CD4-positive, alpha-beta T cell (primary cell): ENCODE measurements around the gene HES4. TPM values are rescaled to one million over a fixed set of nuclear protein-coding genes. Genes with fewer than 3 reads are reported as not detected.
A peak's percentile ranks its signal among the peaks of the same experiment; 100 is the strongest.

Experiments
- ATAC-seq: fragments of 200-7000 bp; cut with Tn5 transposase; one replicate; pipeline ENCODE4 v1.10.0; 2022; ENCODE audit warnings: mild to moderate bottlenecking; ENCODE audit not compliant: poor library complexity
- CTCF ChIA-PET: fragments of 350-600 bp; sonication (Branson Sonifier 250); formaldehyde crosslinking; loops from one replicate; lab custom pipeline; 2021; ENCODE audit warnings: antibody characterized with exemption, inconsistent platforms; lab: Charles Lee
- POLR2A ChIA-PET: fragments of 350-600 bp; sonication (Branson Sonifier 250); formaldehyde crosslinking; loops from one replicate; lab custom pipeline; 2021; ENCODE audit warnings: antibody characterized with exemption, inconsistent platforms; lab: Charles Lee
- DNase-seq, 14 experiments: peaks; one replicate each; pipeline ENCODE4 v3.0.0-alpha.2; 2013 to 2020; ENCODE audit warnings: mixed read lengths in 2 of 14
- H3K27ac ChIP-seq, 2 donors: one replicate each; pipeline versions ENCODE4 v1.5.1 to v1.7.0; 2013; ENCODE audit warnings: low read length in 2 of 2, low read depth in 1 of 2, mild to moderate bottlenecking in 1 of 2
- H3K27me3 ChIP-seq, 2 experiments: 1 replicate in 1 of 2; 2 replicates in 1 of 2; pipeline versions ENCODE4 v1.6.1 to v1.7.0; 2013; ENCODE audit warnings: low read length in 2 of 2, control low read depth in 1 of 2, mild to moderate bottlenecking in 1 of 2, moderate library complexity in 1 of 2; ENCODE audit not compliant: insufficient read depth in 2 of 2, control insufficient read depth in 1 of 2
- H3K36me3 ChIP-seq: one replicate; pipeline ENCODE4 v1.6.1; 2013; ENCODE audit warnings: low read length, control low read depth; ENCODE audit not compliant: insufficient read depth
- H3K4me1 ChIP-seq: one replicate; pipeline ENCODE4 v1.6.1; 2013; ENCODE audit warnings: low read length, control low read depth; ENCODE audit not compliant: insufficient read depth
- H3K4me3 ChIP-seq: one replicate; pipeline ENCODE4 v1.5.1; 2013; ENCODE audit warnings: mild to moderate bottlenecking, low read length, moderate library complexity
- H3K9me3 ChIP-seq, 2 experiments: 1 replicate in 1 of 2; 2 replicates in 1 of 2; pipeline versions ENCODE4 v1.6.1 to v1.7.0; 2013; ENCODE audit warnings: low read length in 2 of 2, mild to moderate bottlenecking in 2 of 2, control low read depth in 1 of 2, moderate library complexity in 1 of 2; ENCODE audit not compliant: control insufficient read depth in 1 of 2, insufficient read depth in 1 of 2
- H3K27ac Mint-ChIP-seq: one replicate; pipeline ENCODE4 v1.8.0; 2020; ENCODE audit warnings: mixed read lengths
- H3K27me3 Mint-ChIP-seq: one replicate; pipeline ENCODE4 v1.8.0; 2021; ENCODE audit warnings: mixed read lengths
- H3K36me3 Mint-ChIP-seq: one replicate; pipeline ENCODE4 v1.8.0; 2021; ENCODE audit warnings: low read depth, mixed read lengths
- H3K4me1 Mint-ChIP-seq: one replicate; pipeline ENCODE4 v1.8.0; 2021; ENCODE audit warnings: low read depth, mixed read lengths
- H3K4me3 Mint-ChIP-seq: one replicate; pipeline ENCODE4 v1.8.0; 2020; ENCODE audit warnings: mild to moderate bottlenecking, mixed read lengths
- H3K9me3 Mint-ChIP-seq: one replicate; pipeline ENCODE4 v1.8.0; 2020; ENCODE audit warnings: mixed read lengths
- intact Hi-C, 2 experiments: fragments of 100-400 bp; cut with DNase I in 1 of 2; cut with micrococcal nuclease in 1 of 2; formaldehyde crosslinking; loops; one replicate each; pipeline versions ENCODE4 v1.15.1 to v1.9.0; 2023 to 2025; cut with DNase I, micrococcal nuclease
- total RNA-seq, 174 experiments: library from RNA in 2 of 174; stranded (reverse) in 2 of 174; gene quantifications; one replicate each; pipeline ENCODE4 v1.2.3 and lab custom pipeline; 2021 to 2026
- TF ChIP-seq, protein P1 (sequence below): fragments of 200-600 bp; IDR thresholded peaks from one replicate; pipeline ENCODE4 v1.8.0; 2022; ENCODE audit warnings: antibody characterized with exemption, mild to moderate bottlenecking

Gene HES4
- total RNA-seq, 2 experiments from 2014 or later, result 29.0 to 30.9 TPM

DNA sequence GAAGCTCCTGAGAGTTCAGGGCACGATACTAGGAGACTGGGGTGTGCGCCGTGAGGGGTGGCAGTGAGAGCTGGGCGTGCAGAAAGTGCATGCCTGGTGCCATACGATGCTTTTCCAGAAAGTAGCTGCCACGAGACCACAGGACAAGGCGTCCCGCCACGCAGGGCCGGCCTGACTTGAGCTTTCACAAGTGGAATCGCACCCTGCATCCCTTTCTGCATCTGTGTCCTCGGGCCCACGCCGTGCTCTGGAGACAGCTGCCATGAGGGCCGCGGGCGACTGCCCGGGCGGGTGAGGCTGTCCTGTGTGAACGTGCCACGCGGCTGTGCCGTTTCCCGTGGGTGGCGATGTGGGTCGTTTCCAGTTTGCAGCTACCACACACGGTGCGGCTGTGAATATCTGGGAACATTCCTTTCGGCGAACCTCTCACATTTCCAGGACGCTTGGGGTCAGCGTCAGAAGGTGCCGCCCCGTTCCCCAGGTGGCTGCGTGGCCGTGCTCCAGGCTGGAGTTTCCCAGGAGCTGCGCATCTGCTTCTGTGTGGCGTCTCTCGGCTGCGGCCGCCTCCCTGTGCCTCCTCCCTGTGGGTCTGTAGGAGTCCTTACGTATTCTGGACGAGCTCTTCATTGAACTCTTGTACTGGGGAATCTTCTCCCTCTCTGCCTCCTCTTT, 17.0 kb downstream of the HES4 start:
- ChIA-PET CTCF (interaction anchor here (2.1 to 2.5 kb wide), 2 partner anchors 19 to 30 kb away, joined by 7 read pairs; partner anchors contain the start of gene ISG15), POLR2A (no interaction called here)
- Mint-ChIP-seq H3K4me3 (no peak overlapping the region), H3K36me3 (no peaks in the 10 kb centered on the region), H3K9me3 (no peaks in the 10 kb centered on the region), H3K27ac (no peak overlapping the region), H3K27me3 (peaks cover 22% of the 10 kb centered on the region), H3K4me1 (no peaks in the 10 kb centered on the region)
- peak in 1 of 14 experiments; percentile 30 for DNase-seq
- Histone ChIP-seq H3K27me3 (peaks cover 0 to 14% of the 10 kb centered on the region in 2 experiments), H3K4me3 (no peak overlapping the region), H3K27ac (no peak overlapping the region), H3K4me1 (peaks cover 3% of the 10 kb centered on the region), H3K9me3 (peaks cover 0 to 3% of the 10 kb centered on the region in 2 experiments), H3K36me3 (no peaks in the 10 kb centered on the region)
- intact Hi-C loops, result loop anchor here in 1 of 2 experiments (5.0 kb wide), 1 partner anchor 309 kb away; no protein-coding TSS in a partner anchor
- TF ChIP-seq, protein P1, sequence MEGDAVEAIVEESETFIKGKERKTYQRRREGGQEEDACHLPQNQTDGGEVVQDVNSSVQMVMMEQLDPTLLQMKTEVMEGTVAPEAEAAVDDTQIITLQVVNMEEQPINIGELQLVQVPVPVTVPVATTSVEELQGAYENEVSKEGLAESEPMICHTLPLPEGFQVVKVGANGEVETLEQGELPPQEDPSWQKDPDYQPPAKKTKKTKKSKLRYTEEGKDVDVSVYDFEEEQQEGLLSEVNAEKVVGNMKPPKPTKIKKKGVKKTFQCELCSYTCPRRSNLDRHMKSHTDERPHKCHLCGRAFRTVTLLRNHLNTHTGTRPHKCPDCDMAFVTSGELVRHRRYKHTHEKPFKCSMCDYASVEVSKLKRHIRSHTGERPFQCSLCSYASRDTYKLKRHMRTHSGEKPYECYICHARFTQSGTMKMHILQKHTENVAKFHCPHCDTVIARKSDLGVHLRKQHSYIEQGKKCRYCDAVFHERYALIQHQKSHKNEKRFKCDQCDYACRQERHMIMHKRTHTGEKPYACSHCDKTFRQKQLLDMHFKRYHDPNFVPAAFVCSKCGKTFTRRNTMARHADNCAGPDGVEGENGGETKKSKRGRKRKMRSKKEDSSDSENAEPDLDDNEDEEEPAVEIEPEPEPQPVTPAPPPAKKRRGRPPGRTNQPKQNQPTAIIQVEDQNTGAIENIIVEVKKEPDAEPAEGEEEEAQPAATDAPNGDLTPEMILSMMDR, result no peak
- ATAC-seq, result no peak

DNA sequence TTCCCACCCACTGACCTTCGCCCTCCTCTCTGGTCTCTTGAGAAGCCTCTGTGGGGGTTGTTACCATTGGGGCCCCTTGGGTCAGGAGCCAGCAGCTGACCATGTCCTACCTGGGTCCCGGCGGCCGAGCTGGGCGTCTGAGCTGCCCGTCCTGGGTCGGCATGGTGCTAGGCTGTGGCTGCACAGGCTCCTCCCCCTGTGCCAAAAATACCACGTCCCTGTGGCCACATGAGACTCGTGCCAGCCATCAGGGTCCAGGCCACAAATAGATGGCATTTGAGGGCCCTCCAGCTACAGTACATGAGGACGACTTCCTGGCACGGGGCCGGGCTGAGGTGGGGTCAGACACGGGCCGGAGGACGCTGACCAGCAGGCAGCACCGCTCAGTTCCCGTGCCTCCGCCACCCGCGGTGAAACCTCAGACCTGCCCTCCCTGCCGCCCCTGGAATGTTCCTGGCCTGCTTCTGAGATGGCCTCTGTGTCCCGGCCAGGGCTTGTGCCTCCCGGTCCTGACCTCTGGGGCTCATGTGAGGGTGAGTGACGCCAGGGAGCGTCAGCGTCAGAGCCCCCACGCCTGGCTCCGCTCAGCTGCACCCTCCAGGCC, 17.8 kb downstream of the HES4 start, which contains the start of gene PERM1:
PERM1 (minus strand) TSS at position 139 of the 604 bp plus-strand sequence. CDS start 1,064 bp downstream, outside the sequence.
- Mint-ChIP-seq H3K27me3 (peaks cover 22% of the 10 kb centered on the region), H3K4me1 (no peaks in the 10 kb centered on the region), H3K36me3 (no peaks in the 10 kb centered on the region), H3K27ac (no peak within 1 kb of the TSS), H3K4me3 (peak within 1 kb of the TSS; percentile 15), H3K9me3 (no peaks in the 10 kb centered on the region)
- intact Hi-C loops, result loop anchor here in 1 of 2 experiments (5.0 kb wide), 1 partner anchor 310 kb away; no protein-coding TSS in a partner anchor
- no peak within 1 kb of the TSS for H3K27ac ChIP-seq
- H3K9me3 ChIP-seq, result peaks cover 0 to 3% of the 10 kb centered on the region in 2 experiments
- H3K27me3 ChIP-seq, result peaks cover 0 to 14% of the 10 kb centered on the region in 2 experiments
- no peak within 1 kb of the TSS for H3K4me3 ChIP-seq
- DNase-seq, result peak in 1 of 14 experiments; percentile 32
- no peak for ATAC-seq
- no peaks in the 10 kb centered on the region for H3K36me3 ChIP-seq
- ChIA-PET POLR2A (no interaction called here), CTCF (interaction anchor here (2.5 kb wide), 1 partner anchor 20 kb away, joined by 7 read pairs; no protein-coding TSS in a partner anchor)
- peaks cover 3% of the 10 kb centered on the region for H3K4me1 ChIP-seq
- TF ChIP-seq, protein P1, result no peak

DNA sequence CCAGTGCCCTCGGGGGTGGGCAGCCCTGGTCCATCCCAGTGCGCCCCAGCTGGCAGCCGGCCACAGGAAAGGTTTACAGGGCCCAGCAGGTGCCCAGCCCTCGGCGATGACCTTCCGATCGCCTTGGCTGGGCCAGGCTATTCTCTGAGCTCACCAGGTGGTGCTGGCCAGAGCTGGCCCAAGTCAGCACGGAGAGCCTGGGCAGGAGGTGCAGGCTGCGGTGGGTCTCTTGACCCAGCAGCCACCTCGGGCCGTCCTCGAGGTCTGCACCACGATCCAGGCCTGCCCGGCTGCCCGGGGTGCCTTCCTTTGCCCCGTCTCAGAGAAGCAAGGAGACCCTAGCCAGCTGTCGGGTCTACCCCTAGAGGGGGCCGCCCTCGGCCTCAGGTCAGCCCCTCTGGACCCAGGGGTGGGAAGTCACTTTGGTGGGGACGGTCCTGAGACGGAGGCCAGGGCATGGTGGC, 18.4 kb downstream of the HES4 start:
- H3K9me3 ChIP-seq, result peaks cover 0 to 3% of the 10 kb centered on the region in 2 experiments
- TF ChIP-seq, protein P1, result no peak
- Mint-ChIP-seq H3K9me3 (no peaks in the 10 kb centered on the region), H3K4me1 (no peaks in the 10 kb centered on the region), H3K27ac (no peak overlapping the region), H3K36me3 (no peaks in the 10 kb centered on the region), H3K27me3 (peaks cover 22% of the 10 kb centered on the region), H3K4me3 (no peak overlapping the region)
- peaks cover 3% of the 10 kb centered on the region for H3K4me1 ChIP-seq
- no peaks in the 10 kb centered on the region for H3K36me3 ChIP-seq
- CTCF ChIA-PET, result interaction anchor here (2.5 kb wide), 1 partner anchor 21 kb away, joined by 7 read pairs; no protein-coding TSS in a partner anchor
- no peak overlapping the region for H3K4me3 ChIP-seq
- H3K27me3 ChIP-seq, result peaks cover 0 to 14% of the 10 kb centered on the region in 2 experiments
- no peak overlapping the region for H3K27ac ChIP-seq
- DNase-seq, result peak in 1 of 14 experiments; percentile 26
- no peak for ATAC-seq
- intact Hi-C loops, result loop anchor here in 1 of 2 experiments (5.0 kb wide), 1 partner anchor 311 kb away; no protein-coding TSS in a partner anchor
- POLR2A ChIA-PET, result no interaction called here
